CD14-positive monocyte (primary cell): ENCODE measurements around the gene GNB2. TPM values are rescaled to one million over a fixed set of nuclear protein-coding genes. Genes with fewer than 3 reads are reported as not detected.
A peak's percentile ranks its signal among the peaks of the same experiment; 100 is the strongest.

ENCODE experiments used
- DNase-seq, 3 donors: peaks; one replicate each; pipeline ENCODE4 v3.0.0-alpha.2; 2011 to 2022
- H2AFZ ChIP-seq: 2 replicates; pipeline ENCODE4 v1.6.0; 2012; ENCODE audit warnings: mild to moderate bottlenecking, low read depth, low read length, inconsistent platforms; ENCODE audit not compliant: insufficient read depth, poor library complexity, severe bottlenecking
- H3K27ac ChIP-seq, 2 donors: 1 replicate in 1 of 2; 2 replicates in 1 of 2; pipeline ENCODE4 v1.5.1; 2012 to 2013; ENCODE audit warnings: low read length in 2 of 2, control low read depth in 1 of 2, inconsistent platforms in 1 of 2, low read depth in 1 of 2, mild to moderate bottlenecking in 1 of 2
- H3K27me3 ChIP-seq, 2 donors: one replicate each; pipeline versions ENCODE4 v1.6.0 to v1.6.1; 2011 to 2013; ENCODE audit warnings: low read length in 2 of 2; ENCODE audit not compliant: control insufficient read depth in 2 of 2, insufficient read depth in 2 of 2
- H3K36me3 ChIP-seq, 2 donors: replicated peaks in 1 of 2; 1 replicate in 1 of 2; 2 replicates in 1 of 2; pipeline versions ENCODE4 v1.5.1 to v1.6.1; 2012 to 2013; ENCODE audit warnings: low read length in 2 of 2, control low read depth in 1 of 2, inconsistent platforms in 1 of 2, mild to moderate bottlenecking in 1 of 2; ENCODE audit not compliant: insufficient read depth in 2 of 2, control insufficient read depth in 1 of 2
- H3K4me1 ChIP-seq, 2 donors: 1 replicate in 1 of 2; 2 replicates in 1 of 2; pipeline versions ENCODE4 v1.5.1 to v1.6.1; 2012 to 2013; ENCODE audit warnings: low read length in 2 of 2, control low read depth in 1 of 2, inconsistent platforms in 1 of 2, mild to moderate bottlenecking in 1 of 2, moderate library complexity in 1 of 2; ENCODE audit not compliant: insufficient read depth in 2 of 2, control insufficient read depth in 1 of 2
- H3K4me2 ChIP-seq: replicated peaks from 2 replicates; pipeline ENCODE3; 2012; ENCODE audit warnings: low read length, moderate library complexity, mild to moderate bottlenecking; ENCODE audit not compliant: poor library complexity, severe bottlenecking; ENCODE audit errors: extremely low read depth
- H3K4me3 ChIP-seq, 3 experiments: fragments of 200-600 bp in 1 of 3; sonication (generic) in 1 of 3; replicated peaks in 1 of 3; 1 replicate in 2 of 3; 2 replicates in 1 of 3; pipeline ENCODE4 v1.5.1; 2011 to 2013; ENCODE audit warnings: low read length in 3 of 3, mild to moderate bottlenecking in 3 of 3, control low read depth in 2 of 3, low read depth in 2 of 3, inconsistent platforms in 1 of 3, moderate library complexity in 1 of 3
- H3K79me2 ChIP-seq: 2 replicates; pipeline ENCODE4 v1.6.0; 2012; ENCODE audit warnings: mild to moderate bottlenecking, control low read depth, inconsistent platforms, low read length, moderate library complexity; ENCODE audit not compliant: insufficient read depth
- H3K9ac ChIP-seq: 2 replicates; pipeline ENCODE4 v1.6.0; 2017; ENCODE audit warnings: low read length, mild to moderate bottlenecking; ENCODE audit not compliant: insufficient read depth, poor library complexity, severe bottlenecking
- H3K9me3 ChIP-seq, 2 donors: replicated peaks in 1 of 2; 1 replicate in 1 of 2; 2 replicates in 1 of 2; pipeline versions ENCODE4 v1.5.1 to v1.6.1; 2012 to 2013; ENCODE audit warnings: low read length in 2 of 2, control low read depth in 1 of 2; ENCODE audit not compliant: control insufficient read depth in 1 of 2, insufficient read depth in 1 of 2
- H4K20me1 ChIP-seq: 2 replicates; pipeline ENCODE4 v1.6.0; 2012; ENCODE audit warnings: mild to moderate bottlenecking, low read length, control low read depth, moderate library complexity; ENCODE audit not compliant: insufficient read depth
- H3K27ac Mint-ChIP-seq, 7 donors: one replicate each; pipeline ENCODE4 v1.8.0; 2020; ENCODE audit warnings: mild to moderate bottlenecking in 7 of 7, mixed read lengths in 7 of 7, moderate library complexity in 6 of 7, inconsistent platforms in 2 of 7
- H3K27me3 Mint-ChIP-seq, 3 donors: one replicate each; pipeline ENCODE4 v1.8.0; 2021 to 2022; ENCODE audit warnings: low read depth in 3 of 3, mild to moderate bottlenecking in 3 of 3, mixed read lengths in 3 of 3, moderate library complexity in 3 of 3, inconsistent platforms in 1 of 3
- H3K36me3 Mint-ChIP-seq, 2 donors: one replicate each; pipeline ENCODE4 v1.8.0; 2020; ENCODE audit warnings: mixed read lengths in 2 of 2, inconsistent platforms in 1 of 2, mild to moderate bottlenecking in 1 of 2
- H3K4me1 Mint-ChIP-seq: one replicate; pipeline ENCODE4 v1.8.0; 2020; ENCODE audit warnings: mild to moderate bottlenecking, mixed read lengths
- H3K4me3 Mint-ChIP-seq, 2 donors: one replicate each; pipeline ENCODE4 v1.8.0; 2020; ENCODE audit warnings: mild to moderate bottlenecking in 2 of 2, mixed read lengths in 2 of 2, moderate library complexity in 1 of 2
- H3K9me3 Mint-ChIP-seq, 7 donors: one replicate each; pipeline ENCODE4 v1.8.0; 2020 to 2022; ENCODE audit warnings: mixed read lengths in 7 of 7, mild to moderate bottlenecking in 6 of 7, moderate library complexity in 6 of 7, inconsistent platforms in 2 of 7
- CTCF ChIP-seq: fragments of 200-600 bp; IDR thresholded peaks from one replicate; pipeline ENCODE4 v1.8.0; 2022; ENCODE audit warnings: antibody characterized with exemption, mild to moderate bottlenecking
- WGBS: methylation state at CpG from one replicate; pipeline ENCODE4 v1.1.5; 2013; ENCODE audit warnings: missing lambda C conversion rate; ENCODE audit not compliant: insufficient coverage; 5-methylcytosine and 5-hydroxymethylcytosine counted together
- intact Hi-C, 2 donors: fragments of 100-400 bp; cut with micrococcal nuclease; formaldehyde crosslinking; loops; one replicate each; pipeline versions ENCODE4 v1.15.0 to v1.15.1; 2023
- polyA plus RNA-seq, 3 donors: library from polyadenylated mRNA; depleted of rRNA in 1 of 3; unstranded in 2 of 3; stranded (reverse) in 1 of 3; fragments of 300-500 nt in 2 of 3; fragments of >200 nt in 1 of 3; fragmentation: Illumina TruSeq in 2 of 3; gene quantifications; 1 replicate in 2 of 3; 2 replicates in 1 of 3; pipeline ENCODE4 v1.2.3, GENCODE V29; 2012 to 2021

The GNB2 gene
- polyA plus RNA-seq, 3 donors: 90.0 to 436 (median 94.6) TPM

GRCh38 chr7:100673942-100674410, 436 bp downstream of the GNB2 start:
- peaks cover 39% of the 10 kb centered on the region for H4K20me1 ChIP-seq
- H3K9me3 ChIP-seq: no peaks in the 10 kb centered on the region
- peaks cover 36 to 48% of the 10 kb centered on the region in 2 donors for H3K4me1 ChIP-seq
- under 1% methylated on average over 30 of the region's 34 CpGs for WGBS
- peaks cover 48% of the 10 kb centered on the region for H3K79me2 ChIP-seq
- H3K9ac ChIP-seq: peak overlapping the region; percentile 89
- intact Hi-C loops: loop anchor here (1.0 to 10.0 kb wide), 6 partner anchors 33 to 549 kb away; partner anchors contain the start of genes FBXO24 (in 2 of the 2), LRCH4 (in 2 of the 2), MBLAC1 (in 1 of the 2) and MOSPD3 (in 1 of the 2)
- H3K36me3 ChIP-seq: peaks cover 26 to 27% of the 10 kb centered on the region in 2 donors
- no peak for TF ChIP-seq CTCF
- Mint-ChIP-seq H3K27me3 (peaks cover 3 to 9% (median 8%) of the 10 kb centered on the region in 3 donors), H3K27ac (peak overlapping the region; percentile 91 to 96 (median 94)), H3K36me3 (peaks cover 21 to 24% of the 10 kb centered on the region in 2 donors), H3K4me3 (peak overlapping the region; percentile 97 to 98), H3K4me1 (peaks cover 33% of the 10 kb centered on the region), H3K9me3 (peaks cover 0 to 2% (median 0%) of the 10 kb centered on the region in 7 donors)
- H3K27me3 ChIP-seq: no peaks in the 10 kb centered on the region
- peak overlapping the region; percentile 83 for H2AFZ ChIP-seq
- H3K4me2 ChIP-seq: peak overlapping the region; percentile 78
- peak overlapping the region; percentile 88 to 91 for H3K27ac ChIP-seq
- peak overlapping the region; percentile 64 to 100 (median 85) for H3K4me3 ChIP-seq
- peak in 2 of 3 donors; percentile 37 to 49 for DNase-seq

GRCh38 chr7:100674411-100675104, 1.0 kb downstream of the GNB2 start:
- intact Hi-C loops: loop anchor here (2.0 to 10.0 kb wide), 4 partner anchors 33 to 550 kb away; partner anchors contain the start of genes FBXO24 (in 1 of the 2), LRCH4 (in 1 of the 2), MBLAC1 (in 1 of the 2) and POP7 (in 1 of the 2)
- WGBS: under 1% methylated on average over 28 of the region's 43 CpGs
- H3K27ac Mint-ChIP-seq: peak overlapping the region; percentile 91 to 96 (median 94)
- Histone ChIP-seq H2AFZ (peak overlapping the region; percentile 83), H3K9me3 (no peaks in the 10 kb centered on the region), H4K20me1 (peaks cover 45% of the 10 kb centered on the region), H3K4me3 (peak overlapping the region; percentile 64 to 100 (median 85)), H3K9ac (peak overlapping the region; percentile 89), H3K27me3 (no peaks in the 10 kb centered on the region), H3K4me1 (peaks cover 41 to 54% of the 10 kb centered on the region in 2 donors), H3K4me2 (peak overlapping the region; percentile 78), H3K36me3 (peaks cover 32% of the 10 kb centered on the region in 2 donors), H3K79me2 (peaks cover 48% of the 10 kb centered on the region), H3K27ac (peak overlapping the region; percentile 88 to 91)
- peaks cover 25 to 30% of the 10 kb centered on the region in 2 donors for H3K36me3 Mint-ChIP-seq
- TF ChIP-seq CTCF: no peak
- peaks cover 1 to 8% (median 6%) of the 10 kb centered on the region in 3 donors for H3K27me3 Mint-ChIP-seq
- H3K4me1 Mint-ChIP-seq: peaks cover 39% of the 10 kb centered on the region
- peak in 2 of 3 donors; percentile 44 to 55 for DNase-seq
- peak overlapping the region; percentile 97 to 98 for H3K4me3 Mint-ChIP-seq
- H3K9me3 Mint-ChIP-seq: peaks cover 0 to 2% (median 0%) of the 10 kb centered on the region in 7 donors
